ENCODE results near the gene PSENEN.

DNA sequence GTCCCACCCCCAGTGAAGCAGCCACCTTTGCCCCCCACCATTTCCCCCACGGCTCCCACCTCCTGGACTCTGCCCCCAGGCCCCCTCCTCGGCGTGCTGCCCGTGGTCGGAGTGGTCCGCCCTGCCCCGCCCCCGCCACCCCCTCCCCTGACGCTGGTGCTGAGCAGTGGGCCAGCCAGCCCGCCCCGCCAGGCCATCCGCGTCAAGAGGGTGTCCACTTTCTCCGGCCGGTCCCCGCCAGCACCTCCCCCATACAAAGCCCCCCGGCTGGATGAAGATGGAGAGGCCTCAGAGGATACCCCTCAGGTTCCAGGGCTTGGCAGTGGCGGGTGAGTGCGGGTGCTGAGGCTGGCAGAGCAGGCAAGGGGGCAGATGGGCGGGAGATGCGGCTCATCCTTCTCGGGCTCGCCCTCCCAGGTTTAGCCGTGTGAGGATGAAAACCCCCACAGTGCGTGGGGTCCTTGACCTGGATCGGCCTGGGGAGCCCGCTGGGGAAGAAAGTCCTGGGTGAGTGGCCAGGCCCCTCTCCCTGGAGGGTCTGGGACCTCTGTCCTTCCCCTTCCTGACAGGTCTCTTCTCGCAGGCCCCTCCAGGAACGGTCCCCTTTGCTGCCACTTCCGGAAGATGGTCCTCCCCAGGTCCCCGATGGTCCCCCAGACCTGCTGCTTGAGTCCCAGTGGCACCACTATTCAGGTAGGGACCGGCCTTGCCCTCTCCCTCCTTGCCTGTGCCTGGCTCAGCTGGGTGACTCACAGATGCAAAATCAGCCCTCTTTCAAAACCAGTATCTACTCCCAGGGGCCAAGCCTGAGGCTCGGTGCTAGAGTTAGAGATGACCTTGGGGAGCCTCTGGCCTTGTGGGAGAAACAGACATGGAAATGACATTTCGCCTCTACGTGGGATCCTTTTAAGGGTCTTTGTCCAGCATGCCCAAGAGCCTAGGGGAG lies 12.0 kb upstream of the PSENEN start:
- TF ChIP-seq, protein P1, sequence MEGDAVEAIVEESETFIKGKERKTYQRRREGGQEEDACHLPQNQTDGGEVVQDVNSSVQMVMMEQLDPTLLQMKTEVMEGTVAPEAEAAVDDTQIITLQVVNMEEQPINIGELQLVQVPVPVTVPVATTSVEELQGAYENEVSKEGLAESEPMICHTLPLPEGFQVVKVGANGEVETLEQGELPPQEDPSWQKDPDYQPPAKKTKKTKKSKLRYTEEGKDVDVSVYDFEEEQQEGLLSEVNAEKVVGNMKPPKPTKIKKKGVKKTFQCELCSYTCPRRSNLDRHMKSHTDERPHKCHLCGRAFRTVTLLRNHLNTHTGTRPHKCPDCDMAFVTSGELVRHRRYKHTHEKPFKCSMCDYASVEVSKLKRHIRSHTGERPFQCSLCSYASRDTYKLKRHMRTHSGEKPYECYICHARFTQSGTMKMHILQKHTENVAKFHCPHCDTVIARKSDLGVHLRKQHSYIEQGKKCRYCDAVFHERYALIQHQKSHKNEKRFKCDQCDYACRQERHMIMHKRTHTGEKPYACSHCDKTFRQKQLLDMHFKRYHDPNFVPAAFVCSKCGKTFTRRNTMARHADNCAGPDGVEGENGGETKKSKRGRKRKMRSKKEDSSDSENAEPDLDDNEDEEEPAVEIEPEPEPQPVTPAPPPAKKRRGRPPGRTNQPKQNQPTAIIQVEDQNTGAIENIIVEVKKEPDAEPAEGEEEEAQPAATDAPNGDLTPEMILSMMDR (optimal IDR thresholded peaks at IDR 0.05 in 1 of 3, IDR thresholded peaks at IDR 0.05 in 1 of 3, conservative IDR thresholded peaks at IDR 0.05 in 1 of 3; ENCODE audit: extremely low read depth in 1 of 3, insufficient read depth in 2 of 3, low read length in 3 of 3): no peak
- TF ChIP-seq EZH2 (IDR thresholded peaks at IDR 0.05; ENCODE audit: low read length): no peak

All from keratinocyte (primary cell).